RWPE2 (cell line): ENCODE results near the gene ZNF230.
A peak's percentile ranks its signal among the peaks of the same experiment; 100 is the strongest.

Experiments used
- ATAC-seq: fragments of 200-7000 bp; cut with Tn5 transposase; 3 replicates; pipeline ENCODE4 v1.9.1; 2021; ENCODE audit warnings: low read depth
- DNase-seq: peaks from one replicate; pipeline ENCODE4 v3.0.0-alpha.2; 2020; ENCODE audit warnings: low spot score
- H3K27ac ChIP-seq: fragments of 450-650 bp; 2 replicates; pipeline ENCODE4 v1.5.1; 2017; ENCODE audit warnings: mild to moderate bottlenecking; ENCODE audit not compliant: poor library complexity, severe bottlenecking
- H3K27me3 ChIP-seq: fragments of 250-450 bp; sonication (Bioruptor Pico); 2 replicates; pipeline ENCODE4 v1.5.1; 2021; ENCODE audit warnings: mild to moderate bottlenecking, moderate library complexity; ENCODE audit not compliant: insufficient read depth, poor library complexity, severe bottlenecking
- H3K36me3 ChIP-seq: fragments of 250-450 bp; sonication (Bioruptor Pico); 2 replicates; pipeline ENCODE4 v1.5.1; 2020; ENCODE audit warnings: low read depth, mild to moderate bottlenecking, moderate library complexity
- H3K4me1 ChIP-seq: fragments of 250-450 bp; sonication (Bioruptor Pico); 2 replicates; pipeline ENCODE4 v1.5.1; 2021; ENCODE audit warnings: mild to moderate bottlenecking, moderate library complexity; ENCODE audit not compliant: insufficient read depth, poor library complexity, severe bottlenecking
- H3K4me3 ChIP-seq: fragments of 250-450 bp; sonication (Bioruptor Pico); 2 replicates; pipeline ENCODE4 v1.5.1; 2021; ENCODE audit warnings: mild to moderate bottlenecking, moderate library complexity; ENCODE audit not compliant: severe bottlenecking
- H3K9me3 ChIP-seq: fragments of 250-450 bp; sonication (Bioruptor Pico); 2 replicates; pipeline ENCODE4 v1.5.1; 2021; ENCODE audit warnings: mild to moderate bottlenecking, moderate library complexity; ENCODE audit not compliant: severe bottlenecking
- CTCF ChIP-seq: fragments of 450-650 bp; IDR thresholded peaks from one replicate; pipeline ENCODE4 v1.5.1; 2017; ENCODE audit warnings: mild to moderate bottlenecking, moderate library complexity; ENCODE audit not compliant: poor library complexity, severe bottlenecking

Gene ZNF230

GRCh38 chr19:43976732-43977131 is 26.0 kb upstream of the ZNF230 start:
- H3K4me3 ChIP-seq = no peak overlapping the region
- ATAC-seq (no peak), DNase-seq (no peak)
- TF ChIP-seq CTCF = no peak
- no peaks in the 10 kb centered on the region for H3K36me3 ChIP-seq
- H3K27me3 ChIP-seq = no peaks in the 10 kb centered on the region
- no peaks in the 10 kb centered on the region for H3K4me1 ChIP-seq
- peaks cover 27% of the 10 kb centered on the region for H3K9me3 ChIP-seq
- no peak overlapping the region for H3K27ac ChIP-seq

GRCh38 chr19:43983544-43983911 is 19.2 kb upstream of the ZNF230 start:
- ATAC-seq = no peak
- no peak for DNase-seq
- TF ChIP-seq CTCF = no peak
- H3K9me3 ChIP-seq = no peaks in the 10 kb centered on the region
- H3K27me3 ChIP-seq = no peaks in the 10 kb centered on the region
- no peak overlapping the region for H3K27ac ChIP-seq
- H3K36me3 ChIP-seq = peaks cover 5% of the 10 kb centered on the region
- no peaks in the 10 kb centered on the region for H3K4me1 ChIP-seq
- H3K4me3 ChIP-seq = peak overlapping the region; percentile 69

- ATAC-seq = peak; percentile 98
- no peaks in the 10 kb centered on the region for H3K27me3 ChIP-seq
- H3K27ac ChIP-seq = peak within 1 kb of the TSS; percentile 13
- TF ChIP-seq CTCF = no peak
- H3K36me3 ChIP-seq = peaks cover 11% of the 10 kb centered on the region
- H3K4me3 ChIP-seq = peak within 1 kb of the TSS; percentile 69
- DNase-seq = peak; percentile 93
- H3K4me1 ChIP-seq = no peaks in the 10 kb centered on the region
- H3K9me3 ChIP-seq = no peaks in the 10 kb centered on the region
Observed at GRCh38 chr19:43983912-43984686, 18.7 kb upstream of the ZNF230 start, which contains the start of gene ZNF155. Gene ZNF155, plus strand, starts transcription at chr19:43984188. Its CDS starts 4,356 bp downstream, at chr19:43988544.

GRCh38 chr19:43984687-43985000 is 18.1 kb upstream of the ZNF230 start:
- peaks cover 16% of the 10 kb centered on the region for H3K36me3 ChIP-seq
- TF ChIP-seq CTCF = no peak
- no peaks in the 10 kb centered on the region for H3K4me1 ChIP-seq
- ATAC-seq (peak; percentile 24), DNase-seq (no peak)
- peak overlapping the region; percentile 69 for H3K4me3 ChIP-seq
- H3K9me3 ChIP-seq = no peaks in the 10 kb centered on the region
- peak overlapping the region; percentile 13 for H3K27ac ChIP-seq
- no peaks in the 10 kb centered on the region for H3K27me3 ChIP-seq

- no peak overlapping the region for H3K27ac ChIP-seq
- no peaks in the 10 kb centered on the region for H3K27me3 ChIP-seq
- ATAC-seq (no peak), DNase-seq (no peak)
- no peak for TF ChIP-seq CTCF
- H3K36me3 ChIP-seq = peaks cover 33% of the 10 kb centered on the region
- H3K9me3 ChIP-seq = no peaks in the 10 kb centered on the region
- no peaks in the 10 kb centered on the region for H3K4me1 ChIP-seq
- H3K4me3 ChIP-seq = no peak overlapping the region
Observed at GRCh38 chr19:43997631-43998290, 5.0 kb upstream of the ZNF230 start.
